ENCODE results near the gene RFWD3. TPM values are rescaled to one million over a fixed set of nuclear protein-coding genes. Genes with fewer than 3 reads are reported as not detected.

RFWD3 gene
- 4.4 TPM for total RNA-seq
- long read RNA-seq, full-length matches to known transcripts = 2 of 6 reads
- long read RNA-seq, partial matches to known transcripts = 3 of 6 reads
- long read RNA-seq, other reads (novel, unspliced or antisense) = 1 of 6 reads

- intact Hi-C loops (cut with DNase I) = no loop called here
- peak; percentile 100 for ATAC-seq (ENCODE audit: poor library complexity)
- peak; percentile 96 for DNase-seq
Measured at GRCh38 chr16:74666425-74667254, at the start of gene RFWD3. Gene RFWD3 (minus strand): TSS chr16:74666877. CDS start chr16:74661449, 5,428 bp downstream.

- intact Hi-C loops (cut with DNase I) = no loop called here
- no peak for DNase-seq
- ATAC-seq (ENCODE audit: poor library complexity) = no peak
Measured at GRCh38 chr16:74716355-74716754, 49.7 kb upstream of the RFWD3 start.

GRCh38 chr16:74713876-74714275 is 47.2 kb upstream of the RFWD3 start:
- intact Hi-C loops (cut with DNase I) = no loop called here
- DNase-seq (no peak), ATAC-seq (ENCODE audit: poor library complexity) (no peak)

GRCh38 chr16:74713325-74713724 is 46.6 kb upstream of the RFWD3 start:
- ATAC-seq (ENCODE audit: poor library complexity) (no peak), DNase-seq (no peak)
- intact Hi-C loops (cut with DNase I) = no loop called here

GRCh38 chr16:74711938-74712337 is 45.3 kb upstream of the RFWD3 start:
- no peak for ATAC-seq (ENCODE audit: poor library complexity)
- intact Hi-C loops (cut with DNase I) = no loop called here

GRCh38 chr16:74710401-74710800 is 43.7 kb upstream of the RFWD3 start:
- intact Hi-C loops (cut with DNase I) = no loop called here
- ATAC-seq (ENCODE audit: poor library complexity) (no peak), DNase-seq (no peak)

More at GRCh38 chr16:74711938-74712337, 45.3 kb upstream of the RFWD3 start:
- DNase-seq = no peak

GRCh38 chr16:74709441-74709877 is 42.8 kb upstream of the RFWD3 start:
- intact Hi-C loops (cut with DNase I) = loop anchor here (2.0 to 10.0 kb wide), 2 partner anchors 153 to 425 kb away; no protein-coding TSS in a partner anchor
- ATAC-seq (ENCODE audit: poor library complexity) (peak; percentile 92), DNase-seq (peak; percentile 87)

GRCh38 chr16:74700438-74701225 is 34.0 kb upstream of the RFWD3 start, which contains the start of gene MLKL:
Gene MLKL (minus strand): TSS chr16:74700862. CDS start chr16:74695757, 5,105 bp downstream.
- peak; percentile 79 for DNase-seq
- ATAC-seq (ENCODE audit: poor library complexity) = peak; percentile 82
- intact Hi-C loops (cut with DNase I) = loop anchor here (10.0 kb wide), 1 partner anchor 434 kb away; no protein-coding TSS in a partner anchor

GRCh38 chr16:74700116-74700437 is 33.4 kb upstream of the RFWD3 start:
- intact Hi-C loops (cut with DNase I) = loop anchor here (10.0 kb wide), 1 partner anchor 435 kb away; no protein-coding TSS in a partner anchor
- DNase-seq (peak; percentile 54), ATAC-seq (ENCODE audit: poor library complexity) (peak; percentile 62)

GRCh38 chr16:74699666-74700065 is 33.0 kb upstream of the RFWD3 start:
- no peak for ATAC-seq (ENCODE audit: poor library complexity)
- DNase-seq = no peak
- intact Hi-C loops (cut with DNase I) = loop anchor here (10.0 kb wide), 1 partner anchor 435 kb away; no protein-coding TSS in a partner anchor

- ATAC-seq (ENCODE audit: poor library complexity) (no peak), DNase-seq (no peak)
- intact Hi-C loops (cut with DNase I) = no loop called here
Measured at GRCh38 chr16:74698222-74698621, 31.5 kb upstream of the RFWD3 start.

- ATAC-seq (ENCODE audit: poor library complexity) (peak; percentile 96), DNase-seq (peak; percentile 84)
- intact Hi-C loops (cut with DNase I) = no loop called here
Measured at GRCh38 chr16:74695450-74696422, 29.1 kb upstream of the RFWD3 start.

GRCh38 chr16:74691093-74691855 is 24.6 kb upstream of the RFWD3 start:
- ATAC-seq (ENCODE audit: poor library complexity) = no peak
- intact Hi-C loops (cut with DNase I) = no loop called here

GRCh38 chr16:74682556-74682955 is 15.9 kb upstream of the RFWD3 start:
- no peak for ATAC-seq (ENCODE audit: poor library complexity)
- intact Hi-C loops (cut with DNase I) = no loop called here

More at GRCh38 chr16:74691093-74691855, 24.6 kb upstream of the RFWD3 start:
- no peak for DNase-seq

GRCh38 chr16:74680681-74681080 is 14.0 kb upstream of the RFWD3 start:
- ATAC-seq (ENCODE audit: poor library complexity) = no peak
- DNase-seq = no peak
- intact Hi-C loops (cut with DNase I) = no loop called here

More at GRCh38 chr16:74682556-74682955, 15.9 kb upstream of the RFWD3 start:
- DNase-seq = no peak

GRCh38 chr16:74679983-74680382 is 13.3 kb upstream of the RFWD3 start:
- intact Hi-C loops (cut with DNase I) = no loop called here
- no peak for ATAC-seq (ENCODE audit: poor library complexity)
- no peak for DNase-seq

GRCh38 chr16:74677868-74678267 is 11.2 kb upstream of the RFWD3 start:
- ATAC-seq (ENCODE audit: poor library complexity) (no peak), DNase-seq (no peak)
- intact Hi-C loops (cut with DNase I) = no loop called here

Data from Right ventricle myocardium superior (tissue), 1 donor.